Right lobe of liver (tissue), 4 donors: ENCODE data around the gene CAPN12.

Experiments used
- POLR2A ChIP-seq: fragments of 450-650 bp; IDR thresholded peaks from one replicate; pipeline ENCODE4 v1.6.1; 2017; ENCODE audit warnings: antibody characterized with exemption, mild to moderate bottlenecking
- TF ChIP-seq, protein P1 (sequence below), 4 donors: fragments of 200-600 bp in 3 of 4; fragments of 450-650 bp in 1 of 4; IDR thresholded peaks; one replicate each; pipeline versions ENCODE4 v1.5.1 to v1.8.0; 2016 to 2022; ENCODE audit warnings: antibody characterized with exemption in 4 of 4, mild to moderate bottlenecking in 2 of 4
- donor health status: DM: no; HTN: no; CAD: no.
- donor health status: DM: no; HTN: no; CAD: no.
- donor health status: DM: no; HTN: yes; CAD: no.

DNA sequence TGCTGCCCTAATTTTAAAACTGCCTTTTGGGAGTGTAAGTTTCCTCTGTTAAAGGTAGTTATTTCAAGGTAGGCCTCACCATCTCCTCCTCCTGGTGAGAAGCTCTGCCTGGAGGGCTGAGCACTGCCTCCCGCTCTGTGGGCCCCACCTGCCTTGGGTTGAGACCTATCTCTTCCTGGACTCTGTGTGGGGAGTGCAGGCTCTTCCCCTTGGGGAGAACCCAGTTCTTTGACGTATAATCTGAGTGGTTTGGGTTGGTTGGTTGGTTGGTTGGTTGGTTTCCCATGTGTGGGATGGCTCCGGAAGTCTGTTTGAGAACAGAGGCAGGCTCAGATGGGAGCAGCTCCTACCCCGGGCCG lies 57.8 kb downstream of the CAPN12 start:
- TF ChIP-seq, protein P1, sequence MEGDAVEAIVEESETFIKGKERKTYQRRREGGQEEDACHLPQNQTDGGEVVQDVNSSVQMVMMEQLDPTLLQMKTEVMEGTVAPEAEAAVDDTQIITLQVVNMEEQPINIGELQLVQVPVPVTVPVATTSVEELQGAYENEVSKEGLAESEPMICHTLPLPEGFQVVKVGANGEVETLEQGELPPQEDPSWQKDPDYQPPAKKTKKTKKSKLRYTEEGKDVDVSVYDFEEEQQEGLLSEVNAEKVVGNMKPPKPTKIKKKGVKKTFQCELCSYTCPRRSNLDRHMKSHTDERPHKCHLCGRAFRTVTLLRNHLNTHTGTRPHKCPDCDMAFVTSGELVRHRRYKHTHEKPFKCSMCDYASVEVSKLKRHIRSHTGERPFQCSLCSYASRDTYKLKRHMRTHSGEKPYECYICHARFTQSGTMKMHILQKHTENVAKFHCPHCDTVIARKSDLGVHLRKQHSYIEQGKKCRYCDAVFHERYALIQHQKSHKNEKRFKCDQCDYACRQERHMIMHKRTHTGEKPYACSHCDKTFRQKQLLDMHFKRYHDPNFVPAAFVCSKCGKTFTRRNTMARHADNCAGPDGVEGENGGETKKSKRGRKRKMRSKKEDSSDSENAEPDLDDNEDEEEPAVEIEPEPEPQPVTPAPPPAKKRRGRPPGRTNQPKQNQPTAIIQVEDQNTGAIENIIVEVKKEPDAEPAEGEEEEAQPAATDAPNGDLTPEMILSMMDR (IDR thresholded peaks at IDR 0.05): no peak
- no peak for TF ChIP-seq POLR2A
